ENCODE results near the gene RPS3. TPM values are rescaled to one million over a fixed set of nuclear protein-coding genes. Genes with fewer than 3 reads are reported as not detected.

The RPS3 gene
- total RNA-seq, 3 donors from 2014 or later (not counting 1 experiment from before 2014, with no cell fraction given) = 2,027 to 2,376 (median 2,290) TPM

GRCh38 chr11:75380245-75380644, 19.1 kb upstream of the RPS3 start:
- H3K36me3 Mint-ChIP-seq = no peaks in the 10 kb centered on the region
- peak overlapping the region; percentile 63 to 64 for H3K27ac Mint-ChIP-seq
- Histone ChIP-seq H3K4me3 (ENCODE audit: low read length) (no peak overlapping the region), H3K4me1 (ENCODE audit: control insufficient read depth, insufficient read depth, low read length) (peaks cover 33% of the 10 kb centered on the region), H3K27me3 (ENCODE audit: control insufficient read depth, insufficient read depth, low read length) (no peaks in the 10 kb centered on the region), H3K36me3 (ENCODE audit: control insufficient read depth, insufficient read depth, low read length) (no peaks in the 10 kb centered on the region), H3K27ac (ENCODE audit: low read length) (no peak overlapping the region), H3K9me3 (ENCODE audit: control insufficient read depth, insufficient read depth, low read length) (no peaks in the 10 kb centered on the region)
- no peak overlapping the region for H3K4me3 Mint-ChIP-seq
- no peak for TF ChIP-seq CTCF (IDR thresholded peaks at IDR 0.05)
- no peaks in the 10 kb centered on the region for H3K27me3 Mint-ChIP-seq (ENCODE audit: low read depth in 2 of 2)
- no CpG with 5 or more reads among the region's 2 CpGs for WGBS (ENCODE audit: insufficient coverage)
- no peaks in the 10 kb centered on the region for H3K9me3 Mint-ChIP-seq
- H3K4me1 Mint-ChIP-seq = peaks cover 19 to 28% of the 10 kb centered on the region in 2 donors
- no peak for DNase-seq
- intact Hi-C loops (cut with micrococcal nuclease) = loop anchor here (5.0 kb wide), 1 partner anchor 38 kb away; no protein-coding TSS in a partner anchor
- ATAC-seq = no peak

GRCh38 chr11:75380716-75381420, 18.4 kb upstream of the RPS3 start:
- DNase-seq = no peak
- Mint-ChIP-seq H3K36me3 (no peaks in the 10 kb centered on the region), H3K27me3 (ENCODE audit: low read depth in 2 of 2) (no peaks in the 10 kb centered on the region), H3K9me3 (no peaks in the 10 kb centered on the region), H3K4me1 (peaks cover 19 to 28% of the 10 kb centered on the region in 2 donors), H3K4me3 (no peak overlapping the region), H3K27ac (peak overlapping the region; percentile 63 to 64)
- TF ChIP-seq CTCF (IDR thresholded peaks at IDR 0.05) = no peak
- Histone ChIP-seq H3K9me3 (ENCODE audit: control insufficient read depth, insufficient read depth, low read length) (no peaks in the 10 kb centered on the region), H3K4me1 (ENCODE audit: control insufficient read depth, insufficient read depth, low read length) (peaks cover 33% of the 10 kb centered on the region), H3K27me3 (ENCODE audit: control insufficient read depth, insufficient read depth, low read length) (no peaks in the 10 kb centered on the region), H3K4me3 (ENCODE audit: low read length) (no peak overlapping the region), H3K36me3 (ENCODE audit: control insufficient read depth, insufficient read depth, low read length) (no peaks in the 10 kb centered on the region), H3K27ac (ENCODE audit: low read length) (no peak overlapping the region)
- intact Hi-C loops (cut with micrococcal nuclease) = loop anchor here (5.0 kb wide), 1 partner anchor 39 kb away; no protein-coding TSS in a partner anchor
- no peak for ATAC-seq
- 85% methylated on average over 6 of the region's 7 CpGs for WGBS (ENCODE audit: insufficient coverage)

GRCh38 chr11:75383246-75383645, 16.1 kb upstream of the RPS3 start:
- no peaks in the 10 kb centered on the region for H3K27me3 ChIP-seq (ENCODE audit: control insufficient read depth, insufficient read depth, low read length)
- ATAC-seq (peak; percentile 85 to 94 (median 91)), DNase-seq (peak; percentile 43 to 62)
- peaks cover 33% of the 10 kb centered on the region for H3K4me1 ChIP-seq (ENCODE audit: control insufficient read depth, insufficient read depth, low read length)
- Mint-ChIP-seq H3K4me3 (peak overlapping the region; percentile 64), H3K9me3 (no peaks in the 10 kb centered on the region), H3K27me3 (ENCODE audit: low read depth in 2 of 2) (no peaks in the 10 kb centered on the region), H3K27ac (peak overlapping the region; percentile 92 to 95), H3K4me1 (peaks cover 19 to 28% of the 10 kb centered on the region in 2 donors), H3K36me3 (no peaks in the 10 kb centered on the region)
- WGBS (ENCODE audit: insufficient coverage) = 13% methylated on average over 3 of the region's 3 CpGs
- intact Hi-C loops (cut with micrococcal nuclease) = loop anchor here (5.0 kb wide), 1 partner anchor 41 kb away; no protein-coding TSS in a partner anchor
- no peak for TF ChIP-seq CTCF (IDR thresholded peaks at IDR 0.05)
- peak overlapping the region; percentile 78 for H3K27ac ChIP-seq (ENCODE audit: low read length)
- H3K9me3 ChIP-seq (ENCODE audit: control insufficient read depth, insufficient read depth, low read length) = no peaks in the 10 kb centered on the region
- H3K4me3 ChIP-seq (ENCODE audit: low read length) = no peak overlapping the region
- H3K36me3 ChIP-seq (ENCODE audit: control insufficient read depth, insufficient read depth, low read length) = no peaks in the 10 kb centered on the region

Data from natural killer cell (primary cell).